Ureter (tissue), 1 donor: ENCODE data around the gene RSPO4. TPM values are rescaled to one million over a fixed set of nuclear protein-coding genes. Genes with fewer than 3 reads are reported as not detected.

ENCODE experiments used
- DNase-seq: peaks from one replicate; pipeline ENCODE4 v3.0.0-alpha.2; 2020; ENCODE audit warnings: low spot score
- total RNA-seq: library from RNA; stranded (reverse); gene quantifications from one replicate; pipeline ENCODE4 v1.2.4, GENCODE V29; 2023
- donor health status: DM: yes; HTN: yes; CAD: no.

Gene RSPO4
- total RNA-seq, 1 donor from 2014 or later, result not detected

- no peak for DNase-seq
Measured at GRCh38 chr20:967796-968742, 34.0 kb downstream of the RSPO4 start.

DNA sequence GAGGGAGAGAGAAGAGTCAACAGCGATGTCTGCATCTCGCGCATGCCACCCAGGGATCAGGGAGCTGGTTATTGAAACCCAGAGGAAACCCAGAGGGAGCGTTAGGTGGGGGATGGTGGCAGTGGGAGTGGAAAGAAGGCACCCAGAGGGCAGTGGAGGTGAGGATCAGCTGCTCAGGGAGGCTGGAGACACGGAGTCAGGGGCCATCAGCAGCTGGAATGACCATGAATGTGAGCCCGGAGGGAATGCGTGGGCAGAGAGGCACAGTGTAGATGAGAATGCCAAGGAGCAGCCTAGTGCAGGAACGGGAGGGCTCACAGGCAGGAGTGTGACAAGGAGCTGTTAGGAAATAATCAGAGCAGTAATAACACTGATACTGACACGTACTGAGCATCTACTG, 36.2 kb downstream of the RSPO4 start:
- DNase-seq, result no peak

DNA sequence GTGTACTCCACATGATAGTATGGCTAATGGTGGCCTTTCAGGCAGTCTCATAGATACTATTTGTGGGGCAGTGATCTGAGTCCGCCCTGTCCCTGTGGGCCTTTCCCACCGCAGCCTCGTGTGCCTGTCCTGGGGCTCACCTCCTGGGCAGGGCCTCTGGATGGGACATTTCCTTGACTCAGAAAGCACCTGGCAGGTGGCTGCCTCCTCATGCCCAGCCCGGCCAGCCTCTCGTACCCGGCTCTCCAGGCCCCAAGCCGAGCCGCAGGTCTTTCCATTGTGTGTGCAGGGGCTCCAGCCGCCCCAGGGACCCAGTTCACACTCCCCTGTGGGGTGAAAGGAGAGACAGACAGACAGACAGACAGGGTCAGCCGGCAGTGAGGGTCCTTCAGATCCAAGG, 38.3 kb downstream of the RSPO4 start:
- DNase-seq, result no peak

GRCh38 chr20:962683-963082, 39.4 kb downstream of the RSPO4 start:
- DNase-seq, result no peak

DNA sequence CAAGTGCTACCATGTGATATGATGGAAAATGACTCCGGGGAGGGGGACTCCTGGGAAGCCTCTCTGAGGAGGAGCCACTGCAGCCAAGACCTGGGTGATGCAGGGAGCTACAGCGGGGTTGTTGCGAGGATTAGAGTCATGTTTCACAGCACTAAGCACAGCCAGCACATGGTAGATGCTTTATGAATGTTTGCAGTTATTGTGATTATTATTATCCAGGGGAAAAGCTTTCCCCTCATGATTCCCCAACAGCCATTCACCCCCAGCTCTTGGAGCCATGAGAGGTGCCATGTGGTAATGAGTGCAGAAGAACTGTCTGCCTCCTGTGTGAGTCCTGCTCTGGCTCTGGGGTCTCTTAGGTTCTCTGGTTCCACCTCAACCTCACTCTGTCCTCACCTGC, 39.9 kb downstream of the RSPO4 start:
- DNase-seq, result no peak

DNA sequence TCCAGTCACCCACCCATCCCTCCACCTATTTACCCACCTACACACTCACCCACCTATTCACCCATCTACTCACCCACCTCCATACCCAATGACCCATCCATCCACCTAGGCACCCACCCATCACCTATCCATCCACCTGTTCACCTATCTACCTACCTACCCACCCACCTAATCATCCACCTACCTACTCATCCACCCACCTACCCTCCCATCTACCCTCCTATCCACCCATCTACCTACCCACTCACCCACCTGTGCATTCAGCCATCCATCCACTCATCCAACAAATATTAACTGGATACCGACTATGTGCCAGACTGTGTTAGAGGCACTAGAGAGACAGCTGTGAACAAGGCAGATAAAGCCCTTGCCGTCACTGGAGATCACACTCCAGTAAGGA, 40.3 kb downstream of the RSPO4 start:
- DNase-seq, result no peak

- no peak for DNase-seq
Measured at GRCh38 chr20:959996-960615, 42.0 kb downstream of the RSPO4 start.

DNA sequence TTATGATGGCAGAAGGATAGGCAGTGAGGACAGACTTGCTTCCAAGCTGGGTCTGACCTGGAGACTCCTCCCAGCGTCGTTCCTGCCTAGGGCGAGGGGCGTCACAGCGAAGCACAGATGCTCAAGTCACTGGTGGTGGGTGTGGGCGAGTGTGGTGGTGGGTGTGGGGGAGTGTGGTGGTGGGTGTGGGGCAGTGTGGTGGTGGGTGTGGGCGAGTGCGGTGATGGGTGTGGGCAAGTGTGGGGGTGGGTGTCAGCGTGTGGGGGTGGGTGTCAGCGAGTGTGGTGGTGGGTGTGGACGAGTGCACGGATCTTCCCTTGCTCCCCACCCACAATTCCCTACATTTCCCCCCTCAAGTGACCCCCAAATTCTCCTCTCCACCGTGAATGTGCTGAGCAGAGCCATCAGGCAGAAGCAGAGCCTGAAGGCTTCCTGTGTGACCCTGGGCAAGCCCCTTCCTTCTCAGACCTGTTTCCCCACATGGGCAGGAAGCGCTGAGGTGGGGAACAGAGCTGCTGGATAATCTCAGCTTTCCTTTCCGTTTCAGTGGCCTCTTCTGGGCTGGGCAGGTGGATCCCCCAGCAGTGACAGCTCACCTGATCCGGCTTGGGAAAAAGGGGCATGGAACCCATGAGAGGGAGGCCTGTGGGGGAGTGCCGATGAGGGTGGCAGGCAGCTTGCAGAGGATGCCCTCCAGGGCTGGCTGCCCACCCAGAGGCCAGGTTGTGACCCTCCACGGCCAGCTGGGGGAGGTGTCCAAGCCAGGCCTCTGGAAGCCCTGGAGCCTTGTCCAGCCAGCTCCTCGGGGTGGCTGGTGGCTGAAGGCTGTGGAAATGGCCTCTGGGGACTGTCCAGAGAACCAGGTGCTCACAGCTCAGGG, 42.9 kb downstream of the RSPO4 start:
- DNase-seq, result no peak

GRCh38 chr20:957544-957943, 44.6 kb downstream of the RSPO4 start:
- no peak for DNase-seq

DNA sequence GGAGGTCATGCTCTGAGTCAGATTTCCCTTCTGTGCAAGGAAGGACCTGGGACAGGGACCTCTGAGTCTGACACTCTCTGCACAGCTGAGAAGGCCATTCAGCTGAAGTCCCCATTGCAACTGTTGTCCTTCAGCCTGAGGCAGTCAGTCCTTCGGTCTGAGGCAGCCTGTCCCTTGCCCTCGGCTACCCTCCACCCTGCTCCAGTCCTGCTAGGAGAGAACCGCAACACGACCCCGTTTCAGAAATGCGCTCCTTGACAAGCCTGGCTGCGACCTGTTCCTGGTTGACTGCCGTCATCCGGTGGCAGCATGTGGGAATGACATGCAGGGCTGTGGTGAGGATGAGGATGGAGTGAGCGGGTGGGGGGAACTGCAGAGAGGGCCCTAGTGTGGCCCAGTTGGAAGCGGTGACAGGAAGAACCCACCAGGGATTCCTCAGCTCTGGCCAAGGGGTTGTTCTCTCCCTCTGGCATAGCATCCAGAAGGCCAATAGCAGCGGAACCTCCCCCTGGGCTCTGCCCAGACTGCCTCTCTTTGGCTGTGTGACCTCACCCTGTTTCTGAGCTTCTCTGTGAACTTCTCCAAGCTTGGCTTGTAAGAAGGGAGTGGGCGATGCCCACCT, 45.7 kb downstream of the RSPO4 start:
- peak; percentile 68 for DNase-seq

DNA sequence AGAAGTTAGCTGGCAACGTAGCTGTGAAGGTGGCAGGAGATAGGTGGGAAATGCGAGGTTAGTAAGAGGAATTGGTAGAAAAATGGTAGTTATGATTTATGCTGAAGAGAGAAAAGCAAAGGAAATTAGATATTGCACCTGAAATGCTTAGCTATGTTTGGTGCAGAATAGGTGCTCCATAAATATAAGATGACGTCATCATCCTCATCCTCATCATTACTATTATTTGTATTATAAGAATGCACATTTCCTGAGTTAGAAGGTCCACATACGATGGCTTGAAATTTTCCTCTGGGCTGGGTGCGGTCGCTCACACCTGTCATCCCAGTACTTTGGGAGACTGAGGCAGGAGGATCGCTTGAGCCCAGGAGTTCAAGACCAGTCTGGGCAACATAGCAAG, 46.5 kb downstream of the RSPO4 start:
- DNase-seq, result no peak

- DNase-seq, result no peak
Measured at GRCh38 chr20:955111-955510, 47.0 kb downstream of the RSPO4 start.

GRCh38 chr20:953742-954141, 48.4 kb downstream of the RSPO4 start:
- DNase-seq, result no peak

GRCh38 chr20:952196-952795, 49.8 kb downstream of the RSPO4 start:
- no peak for DNase-seq

DNA sequence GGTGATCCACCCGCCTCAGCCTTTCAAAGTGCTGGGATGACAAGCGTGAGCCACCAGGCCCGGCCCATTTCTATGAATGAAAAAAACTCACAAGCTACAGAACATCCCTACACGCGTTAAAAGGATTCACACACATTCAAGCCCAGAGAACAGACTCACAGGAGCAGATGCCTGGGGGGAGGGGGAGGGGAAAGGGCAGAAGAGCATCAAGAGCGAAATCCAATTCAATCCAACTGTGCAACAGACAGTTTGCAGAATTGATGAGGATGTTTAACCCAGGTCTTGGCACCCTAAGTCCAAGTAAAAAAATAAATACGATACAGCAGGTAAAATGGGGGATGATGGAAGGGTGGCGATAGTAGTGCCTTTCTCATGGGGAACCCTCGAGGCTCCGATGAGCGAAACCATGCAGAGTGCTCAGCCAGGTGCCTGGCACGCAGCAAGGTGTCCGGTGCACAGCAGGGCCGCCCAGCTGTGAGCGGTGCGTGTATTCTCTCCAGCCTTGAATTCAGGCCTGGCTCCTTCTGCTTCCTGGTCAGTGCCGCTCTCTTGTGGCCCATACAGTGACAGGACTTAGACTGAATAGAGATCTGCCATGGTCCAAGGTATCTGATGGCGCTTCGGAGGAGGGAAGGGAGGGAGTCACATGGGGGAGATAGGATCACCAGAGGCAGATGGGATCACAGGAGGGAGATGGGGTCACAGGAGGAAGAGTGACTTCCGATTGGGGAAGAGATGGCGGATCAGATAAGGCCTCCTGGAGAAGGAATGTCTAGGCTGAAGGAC, 50.5 kb downstream of the RSPO4 start:
- DNase-seq, result no peak

DNA sequence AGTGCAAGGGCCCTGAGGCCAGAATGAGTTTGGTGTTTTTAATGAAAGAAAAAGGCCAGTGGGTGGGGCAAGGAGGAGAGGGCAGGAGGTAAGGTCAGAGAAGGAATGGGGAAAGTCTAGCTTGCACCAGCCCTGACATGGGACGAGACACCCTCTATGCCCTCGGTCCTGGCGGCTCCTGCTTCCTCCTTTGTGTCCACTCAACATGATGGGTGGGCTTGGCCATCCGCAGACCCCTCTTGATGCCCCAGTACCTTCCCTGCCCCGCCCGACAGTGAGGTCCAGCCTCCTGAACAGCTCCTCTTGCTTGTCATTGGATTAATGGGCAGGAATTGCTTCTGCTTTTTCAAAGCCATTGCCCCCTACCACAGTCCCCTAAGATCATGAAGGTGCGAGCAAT, 52.4 kb downstream of the RSPO4 start:
- no peak for DNase-seq

DNA sequence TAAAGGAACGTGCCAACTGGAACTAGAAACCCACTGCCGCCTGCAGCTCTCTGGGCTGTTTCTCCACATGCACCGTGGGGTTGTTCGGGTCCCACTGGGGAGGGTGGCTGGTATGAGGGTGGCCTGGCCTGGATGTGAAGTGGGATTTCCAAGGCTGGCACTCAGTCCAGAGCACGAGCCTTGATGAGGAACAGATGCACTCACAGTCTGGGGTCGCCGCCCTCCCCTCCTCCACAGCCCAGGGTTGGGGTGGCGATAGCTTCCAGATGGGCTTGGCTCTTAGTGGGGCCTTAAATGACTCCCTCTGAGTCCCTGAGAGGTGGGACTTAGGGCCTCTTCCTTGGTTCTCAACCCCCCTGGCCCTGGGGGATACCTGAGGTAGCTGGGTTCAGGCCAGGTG, 55.3 kb downstream of the RSPO4 start:
- no peak for DNase-seq

- no peak for DNase-seq
Measured at GRCh38 chr20:945841-946240, 56.3 kb downstream of the RSPO4 start.

DNA sequence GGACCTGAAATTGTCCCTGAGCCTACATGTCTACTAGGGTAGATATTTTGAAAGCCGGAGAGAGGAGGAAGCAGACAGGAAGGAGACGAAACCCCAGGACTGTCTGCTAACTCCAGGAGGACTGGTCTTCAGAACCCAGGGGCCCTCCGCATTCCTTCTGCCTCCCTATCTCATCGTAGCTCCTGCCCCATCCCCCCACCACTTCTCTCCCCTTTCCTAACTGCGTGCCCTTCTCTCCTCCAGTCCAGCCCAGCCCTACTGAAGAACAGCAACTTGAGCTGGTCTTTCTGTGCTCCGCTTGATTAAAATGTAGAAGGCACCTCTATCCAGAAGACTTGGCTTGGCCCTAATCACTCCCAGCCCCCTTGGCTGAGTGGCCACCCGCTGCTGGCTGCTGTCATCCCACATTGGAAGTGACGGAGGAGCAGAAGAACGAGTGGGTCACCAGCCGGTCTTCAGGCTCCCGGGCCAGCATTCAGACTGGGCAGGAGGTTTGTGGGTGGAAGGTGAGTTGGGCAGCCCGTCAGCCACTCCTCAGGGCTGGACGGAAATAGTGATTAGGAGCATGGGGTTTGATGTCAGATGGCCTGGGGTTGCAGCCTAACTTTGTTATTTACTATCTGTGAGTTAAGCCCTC, 57.2 kb downstream of the RSPO4 start:
- no peak for DNase-seq

- DNase-seq, result no peak
Measured at GRCh38 chr20:944148-944547, 58.0 kb downstream of the RSPO4 start.
